ENCODE data around the gene ADM2. TPM values are rescaled to one million over a fixed set of nuclear protein-coding genes. Genes with fewer than 3 reads are reported as not detected.

Gene ADM2
- total RNA-seq, 2 donors from 2014 or later: 4.0 to 4.2 TPM

- no peaks in the 10 kb centered on the region for H3K36me3 Mint-ChIP-seq (ENCODE audit: low read depth)
These were observed 6.8 kb downstream of the ADM2 start for GRCh38 chr22:50488006-50488677.

GRCh38 chr22:50488886-50489285 is 7.5 kb downstream of the ADM2 start:
- no peaks in the 10 kb centered on the region for H3K9me3 ChIP-seq (ENCODE audit: control insufficient read depth, low read length)
- Mint-ChIP-seq H3K27me3 (ENCODE audit: insufficient read depth) (peaks cover 45% of the 10 kb centered on the region), H3K4me3 (no peak overlapping the region), H3K9me3 (no peaks in the 10 kb centered on the region), H3K27ac (no peak overlapping the region), H3K4me1 (peaks cover 11% of the 10 kb centered on the region), H3K36me3 (ENCODE audit: low read depth) (no peaks in the 10 kb centered on the region)
- no peaks in the 10 kb centered on the region for H3K4me1 ChIP-seq (ENCODE audit: control insufficient read depth, insufficient read depth, low read length)
- H3K9ac ChIP-seq (ENCODE audit: extremely low read depth, low read length, poor library complexity, severe bottlenecking): no peak overlapping the region
- TF ChIP-seq CTCF (conservative IDR thresholded peaks at IDR 0.05): no peak
- H3K36me3 ChIP-seq (ENCODE audit: control insufficient read depth, insufficient read depth, low read length): no peaks in the 10 kb centered on the region
- H3K4me3 ChIP-seq (ENCODE audit: low read length): no peak overlapping the region
- no peak overlapping the region for H3K27ac ChIP-seq (ENCODE audit: low read depth, low read length)
- no peaks in the 10 kb centered on the region for H3K27me3 ChIP-seq (ENCODE audit: control insufficient read depth, insufficient read depth, low read length, poor library complexity, severe bottlenecking)
- DNase-seq: peak; percentile 38
- WGBS, 2 experiments (ENCODE audit: insufficient coverage in 1 of 2, insufficient read length in 1 of 2): 77 to 88% methylated on average over 5 to 19 of the region's 19 CpGs

More at GRCh38 chr22:50488006-50488677, 6.8 kb downstream of the ADM2 start:
- Mint-ChIP-seq H3K27ac (no peak overlapping the region), H3K27me3 (ENCODE audit: insufficient read depth) (peaks cover 43% of the 10 kb centered on the region), H3K4me1 (peaks cover 11% of the 10 kb centered on the region), H3K9me3 (no peaks in the 10 kb centered on the region), H3K4me3 (no peak overlapping the region)
- Histone ChIP-seq H3K4me1 (ENCODE audit: control insufficient read depth, insufficient read depth, low read length) (no peaks in the 10 kb centered on the region), H3K9ac (ENCODE audit: extremely low read depth, low read length, poor library complexity, severe bottlenecking) (no peak overlapping the region), H3K36me3 (ENCODE audit: control insufficient read depth, insufficient read depth, low read length) (no peaks in the 10 kb centered on the region), H3K27ac (ENCODE audit: low read depth, low read length) (no peak overlapping the region), H3K27me3 (ENCODE audit: control insufficient read depth, insufficient read depth, low read length, poor library complexity, severe bottlenecking) (no peaks in the 10 kb centered on the region), H3K4me3 (ENCODE audit: low read length) (no peak overlapping the region), H3K9me3 (ENCODE audit: control insufficient read depth, low read length) (no peaks in the 10 kb centered on the region)
- TF ChIP-seq CTCF (conservative IDR thresholded peaks at IDR 0.05): no peak
- WGBS, 2 experiments (ENCODE audit: insufficient coverage in 1 of 2, insufficient read length in 1 of 2): 88% methylated on average over 15 of the region's 18 CpGs; no CpG with 5 or more reads in 1 of the 2 experiments
- DNase-seq: no peak

GRCh38 chr22:50489363-50490243 is 8.3 kb downstream of the ADM2 start:
- Histone ChIP-seq H3K9ac (ENCODE audit: extremely low read depth, low read length, poor library complexity, severe bottlenecking) (no peak overlapping the region), H3K27ac (ENCODE audit: low read depth, low read length) (no peak overlapping the region), H3K9me3 (ENCODE audit: control insufficient read depth, low read length) (no peaks in the 10 kb centered on the region), H3K36me3 (ENCODE audit: control insufficient read depth, insufficient read depth, low read length) (no peaks in the 10 kb centered on the region), H3K4me3 (ENCODE audit: low read length) (no peak overlapping the region), H3K27me3 (ENCODE audit: control insufficient read depth, insufficient read depth, low read length, poor library complexity, severe bottlenecking) (no peaks in the 10 kb centered on the region), H3K4me1 (ENCODE audit: control insufficient read depth, insufficient read depth, low read length) (no peaks in the 10 kb centered on the region)
- Mint-ChIP-seq H3K36me3 (ENCODE audit: low read depth) (no peaks in the 10 kb centered on the region), H3K9me3 (no peaks in the 10 kb centered on the region), H3K4me1 (peaks cover 11% of the 10 kb centered on the region), H3K4me3 (no peak overlapping the region), H3K27me3 (ENCODE audit: insufficient read depth) (peaks cover 41% of the 10 kb centered on the region), H3K27ac (no peak overlapping the region)
- no peak for TF ChIP-seq CTCF (conservative IDR thresholded peaks at IDR 0.05)
- peak; percentile 15 for DNase-seq
- 91 to 100% methylated on average over 6 to 31 of the region's 31 CpGs for WGBS, 2 experiments (ENCODE audit: insufficient coverage in 1 of 2, insufficient read length in 1 of 2)

All from endodermal cell (in vitro differentiated cells).